Stimulated activated CD4-positive, alpha-beta T cell treated with anti-CD3 and anti-CD28 coated beads, Interleukin-4, amount 100 ng/mL, for 4 hours (primary cell): ENCODE results near the gene MYO18A.
"Not testable (repeated sequence)": the region's sequence is repeated elsewhere in the genome, so short reads cannot be mapped to it uniquely, and the experiment has no call there.

Experiments
- DNase-seq, 2 experiments: peaks; one replicate each; pipeline ENCODE4 v3.0.0-alpha.2; 2020

MYO18A gene

GRCh38 chr17:29095439-29095838 is 84.8 kb downstream of the MYO18A start:
- no peak for DNase-seq

- no peak for DNase-seq
Observed at GRCh38 chr17:29094101-29094708, 86.0 kb downstream of the MYO18A start.

- DNase-seq, result no peak
Observed at GRCh38 chr17:29093090-29093871, 86.9 kb downstream of the MYO18A start.

GRCh38 chr17:29091606-29092289 is 88.5 kb downstream of the MYO18A start:
- DNase-seq, result no peak

- DNase-seq, result no peak
Observed at GRCh38 chr17:29090750-29091605, 89.2 kb downstream of the MYO18A start.

GRCh38 chr17:29090108-29090507 is 90.1 kb downstream of the MYO18A start:
- DNase-seq, result no peak

DNA sequence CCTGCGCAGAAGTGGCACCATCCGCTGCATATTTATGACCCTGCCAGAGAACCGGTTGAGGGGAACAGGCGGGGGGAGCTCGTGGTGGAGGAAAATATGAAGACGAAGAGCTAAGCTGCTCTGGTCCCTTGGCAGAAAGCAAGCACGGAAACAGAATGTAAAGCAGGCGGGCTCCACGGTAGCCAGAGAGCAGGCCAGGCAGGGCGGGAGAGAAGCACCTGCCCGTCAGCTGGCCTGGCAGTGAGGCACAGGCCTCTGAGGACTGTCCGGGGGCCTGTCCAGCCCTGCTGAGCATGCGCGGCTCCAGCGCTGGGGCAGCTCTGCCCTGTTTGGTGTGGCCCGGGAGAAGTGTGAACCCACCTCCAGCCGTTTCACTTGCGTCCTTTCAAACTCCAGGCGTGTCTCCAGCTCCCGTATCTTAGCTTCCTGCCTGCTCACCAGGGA is 90.6 kb downstream of the MYO18A start:
- no peak for DNase-seq

DNA sequence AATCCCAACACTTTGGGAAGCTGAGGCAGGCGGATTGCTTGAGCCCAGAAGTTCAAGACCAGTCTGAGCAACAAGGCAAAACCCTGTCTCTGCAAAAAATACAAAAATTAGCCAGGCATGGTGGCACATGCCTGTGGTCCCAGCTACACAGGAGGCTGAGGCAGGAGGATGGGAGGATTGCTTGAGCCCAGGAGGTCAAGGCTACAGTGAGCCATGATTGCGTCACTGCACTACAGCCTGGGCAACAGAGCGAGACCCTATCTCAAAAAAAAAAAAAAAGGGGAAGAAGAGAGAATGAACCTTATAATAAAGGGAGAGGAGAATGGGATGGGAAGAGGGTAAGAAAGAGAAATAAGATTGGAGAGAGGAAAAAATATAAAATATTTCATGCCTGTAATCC is 91.4 kb downstream of the MYO18A start:
- DNase-seq, result not testable (repeated sequence)

DNA sequence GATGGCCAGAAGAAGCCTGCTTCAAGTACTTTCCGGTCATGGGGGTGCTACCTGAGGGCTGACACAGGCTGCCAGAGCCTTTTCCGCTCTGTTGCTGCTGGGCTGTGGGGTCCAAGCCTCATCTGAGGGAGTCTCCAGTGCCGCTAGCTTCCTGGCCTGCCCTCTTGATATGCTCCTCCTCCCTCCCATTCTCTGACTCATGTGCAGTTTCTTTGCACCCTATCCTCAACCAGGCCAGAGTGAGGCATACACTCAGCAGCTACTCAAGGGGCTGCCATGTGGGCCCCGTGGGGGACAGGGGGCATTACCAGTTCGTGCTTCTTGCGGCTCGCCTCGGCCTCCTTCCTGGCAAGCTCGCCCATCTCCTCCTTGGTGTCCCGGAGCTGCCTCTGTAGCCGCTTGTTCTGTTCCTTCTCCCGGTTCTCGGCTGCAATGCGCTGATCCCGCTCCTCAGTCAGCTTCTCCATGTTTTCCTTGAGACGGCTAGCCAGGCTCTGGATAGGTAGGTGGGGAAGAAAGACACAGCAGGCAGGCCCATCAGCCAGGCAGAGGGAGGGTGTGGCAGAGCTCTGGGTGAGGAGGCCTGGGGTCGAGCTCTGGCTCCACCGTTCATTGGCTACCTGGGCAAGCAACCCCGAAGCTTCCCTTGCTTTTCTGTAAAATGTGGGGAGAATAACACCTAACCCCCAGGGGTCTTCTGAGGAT is 93.4 kb downstream of the MYO18A start:
- DNase-seq, result no peak

GRCh38 chr17:29085223-29085622 is 95.0 kb downstream of the MYO18A start:
- DNase-seq, result no peak

GRCh38 chr17:29084541-29085146 is 95.6 kb downstream of the MYO18A start:
- DNase-seq, result no peak

GRCh38 chr17:29080965-29081364 is 99.2 kb downstream of the MYO18A start:
- no peak for DNase-seq

DNA sequence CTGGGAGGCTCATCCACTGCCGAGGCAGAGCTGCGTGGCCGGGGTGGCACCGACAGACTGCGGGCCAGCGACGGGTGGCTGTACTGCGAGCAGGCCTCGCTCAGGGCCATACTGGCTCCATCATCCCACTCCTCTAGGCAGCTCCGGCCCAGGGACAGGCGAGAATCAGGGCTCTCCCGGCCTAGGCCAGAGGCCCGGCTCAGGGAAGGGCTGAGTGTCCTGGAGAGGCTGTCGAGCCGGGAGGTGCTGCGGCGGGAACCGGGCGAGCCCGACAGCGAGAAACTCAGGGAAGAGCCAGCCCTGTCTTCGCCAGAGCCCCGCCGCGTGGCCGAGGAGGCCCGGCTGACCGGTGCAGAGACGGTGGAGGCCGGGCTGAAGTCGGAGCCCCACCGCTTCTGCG is 99.9 kb downstream of the MYO18A start:
- no peak for DNase-seq

- no peak for DNase-seq
Observed at GRCh38 chr17:29079887-29080286, 100.3 kb downstream of the MYO18A start.

DNA sequence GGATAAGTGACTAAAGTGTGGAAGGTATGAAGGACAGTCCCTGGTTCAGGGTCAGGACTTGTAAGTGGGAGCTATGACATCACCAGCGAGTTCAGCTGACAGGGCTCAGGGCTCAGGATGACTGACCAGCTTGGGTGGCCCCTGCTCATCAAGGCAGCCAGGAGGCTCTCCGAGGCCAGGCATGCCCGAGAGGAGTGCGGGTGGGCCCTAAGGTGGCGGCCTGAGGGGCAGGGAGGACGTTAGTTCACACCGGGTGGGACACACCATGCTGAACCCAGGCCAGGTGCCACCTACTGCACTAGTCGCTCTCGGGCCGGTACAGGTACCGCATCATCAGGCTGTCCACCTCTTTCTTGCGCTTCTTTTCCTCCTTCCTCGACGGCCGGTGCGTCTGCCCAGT is 100.8 kb downstream of the MYO18A start:
- DNase-seq, result no peak

GRCh38 chr17:29078183-29079045 is 101.8 kb downstream of the MYO18A start:
- no peak for DNase-seq

DNA sequence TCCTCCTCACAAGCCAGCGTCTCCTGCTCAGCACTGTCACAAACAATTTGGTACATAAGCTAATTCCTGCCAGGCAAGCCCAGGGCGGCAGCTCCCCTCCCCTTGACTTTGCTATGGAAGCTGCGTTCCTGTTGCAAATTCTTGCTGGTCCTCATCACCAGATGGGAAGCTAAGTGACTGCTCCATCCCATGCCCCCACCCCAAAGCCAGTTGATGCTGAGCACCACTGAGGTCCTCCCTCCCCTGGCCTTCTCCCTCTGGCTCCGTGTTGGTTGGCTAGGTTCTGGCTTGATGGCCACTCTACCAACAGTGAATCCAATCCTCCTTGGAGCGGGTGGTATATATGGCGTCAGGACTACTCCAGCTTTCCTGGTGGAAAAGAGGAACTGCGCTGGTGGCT is 102.9 kb downstream of the MYO18A start:
- DNase-seq, result no peak

- DNase-seq, result no peak
Observed at GRCh38 chr17:29076722-29077121, 103.5 kb downstream of the MYO18A start.

DNA sequence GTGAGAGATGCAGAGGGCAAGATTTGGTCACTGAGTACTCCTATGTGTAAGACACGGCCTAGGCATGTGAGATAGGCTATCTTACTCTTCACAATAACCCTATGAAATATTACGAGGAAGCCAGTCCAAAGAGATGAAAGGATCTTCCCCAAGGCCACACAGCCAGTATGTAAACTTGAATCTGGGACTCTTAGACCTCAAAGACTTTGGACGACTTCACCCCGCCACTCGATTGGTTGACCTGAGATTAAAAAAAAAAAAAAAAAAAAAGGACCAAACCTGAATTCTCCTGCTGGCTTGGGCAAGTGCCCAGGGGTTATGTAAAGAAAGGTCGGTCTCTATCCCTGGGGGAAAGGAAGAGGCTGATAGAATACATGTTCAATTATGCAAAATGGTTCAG is 104.1 kb downstream of the MYO18A start:
- no peak for DNase-seq

GRCh38 chr17:29074488-29074887 is 105.7 kb downstream of the MYO18A start:
- DNase-seq, result no peak

DNA sequence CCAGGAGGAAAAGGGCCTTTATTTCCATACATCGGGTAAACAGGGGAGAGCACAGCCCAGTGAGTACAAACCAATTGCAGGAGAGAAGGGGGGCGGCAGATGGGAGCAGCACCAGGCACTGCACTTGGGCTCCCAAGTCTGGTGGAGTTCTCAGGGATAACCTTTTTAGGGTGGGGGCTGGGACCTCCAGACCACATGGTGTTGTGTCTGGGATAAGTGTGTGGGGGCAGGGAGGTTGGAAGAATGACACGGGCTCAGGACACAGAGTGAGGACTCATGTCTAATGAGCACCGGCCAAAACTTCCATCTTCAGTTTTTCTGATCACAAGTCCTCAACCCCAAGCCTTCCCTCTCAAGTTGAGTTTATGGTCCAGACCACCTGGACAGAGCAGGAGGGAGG is 106.7 kb downstream of the MYO18A start:
- DNase-seq, result no peak
